ENCODE results near the gene CWF19L1.

- TF ChIP-seq CTCF (IDR thresholded peaks at IDR 0.05) (no peak), POLR2AphosphoS5 (IDR thresholded peaks at IDR 0.05) (no peak)
Observed at GRCh38 chr10:100182908-100183307, 84.5 kb downstream of the CWF19L1 start.
